Measurements from ENCODE around the gene ACAA1. TPM values are rescaled to one million over a fixed set of nuclear protein-coding genes. Genes with fewer than 3 reads are reported as not detected.

ACAA1 gene
- total and polyA plus RNA-seq, 9 donors, result 11.7 to 35.8 (median 33.5) TPM

- H3K27me3 ChIP-seq (ENCODE audit: control insufficient read depth, insufficient read depth, low read length), result no peaks in the 10 kb centered on the region
- 60% methylated on average over 1 of the region's 2 CpGs for WGBS (ENCODE audit: insufficient coverage)
- no peak for DNase-seq
Measured at GRCh38 chr3:38155825-38156224, 18.9 kb upstream of the ACAA1 start.

GRCh38 chr3:38154625-38155255, 17.8 kb upstream of the ACAA1 start:
- WGBS (ENCODE audit: insufficient coverage), result 63% methylated on average over 1 of the region's 2 CpGs
- DNase-seq, result no peak
- H3K4me3 ChIP-seq (ENCODE audit: low read length), result no peak overlapping the region
- no peaks in the 10 kb centered on the region for H3K36me3 ChIP-seq (ENCODE audit: control insufficient read depth, insufficient read depth, low read length)
- H3K27ac ChIP-seq (ENCODE audit: low read length), result no peak overlapping the region
- H3K4me1 ChIP-seq (ENCODE audit: control insufficient read depth, insufficient read depth, low read length), result no peaks in the 10 kb centered on the region
- H3K9me3 ChIP-seq (replicated peaks; ENCODE audit: control insufficient read depth, low read depth, low read length), result no peaks in the 10 kb centered on the region
- H3K27me3 ChIP-seq (ENCODE audit: control insufficient read depth, insufficient read depth, low read length), result no peaks in the 10 kb centered on the region

More at GRCh38 chr3:38155825-38156224, 18.9 kb upstream of the ACAA1 start:
- Histone ChIP-seq H3K4me1 (ENCODE audit: control insufficient read depth, insufficient read depth, low read length) (no peaks in the 10 kb centered on the region), H3K36me3 (ENCODE audit: control insufficient read depth, insufficient read depth, low read length) (no peaks in the 10 kb centered on the region), H3K4me3 (ENCODE audit: low read length) (no peak overlapping the region), H3K27ac (ENCODE audit: low read length) (no peak overlapping the region), H3K9me3 (replicated peaks; ENCODE audit: control insufficient read depth, low read depth, low read length) (no peaks in the 10 kb centered on the region)

- Histone ChIP-seq H3K4me1 (ENCODE audit: control insufficient read depth, insufficient read depth, low read length) (no peaks in the 10 kb centered on the region), H3K27ac (ENCODE audit: low read length) (no peak overlapping the region), H3K4me3 (ENCODE audit: low read length) (no peak overlapping the region), H3K27me3 (ENCODE audit: control insufficient read depth, insufficient read depth, low read length) (no peaks in the 10 kb centered on the region), H3K36me3 (ENCODE audit: control insufficient read depth, insufficient read depth, low read length) (no peaks in the 10 kb centered on the region), H3K9me3 (replicated peaks; ENCODE audit: control insufficient read depth, low read depth, low read length) (no peaks in the 10 kb centered on the region)
- WGBS (ENCODE audit: insufficient coverage), result no CpG with 5 or more reads among the region's 2 CpGs
- DNase-seq, result no peak
Measured at GRCh38 chr3:38154033-38154494, 17.1 kb upstream of the ACAA1 start.

GRCh38 chr3:38153221-38153620, 16.3 kb upstream of the ACAA1 start:
- Histone ChIP-seq H3K27ac (ENCODE audit: low read length) (no peak overlapping the region), H3K4me3 (ENCODE audit: low read length) (no peak overlapping the region), H3K9me3 (replicated peaks; ENCODE audit: control insufficient read depth, low read depth, low read length) (no peaks in the 10 kb centered on the region), H3K36me3 (ENCODE audit: control insufficient read depth, insufficient read depth, low read length) (no peaks in the 10 kb centered on the region), H3K4me1 (ENCODE audit: control insufficient read depth, insufficient read depth, low read length) (no peaks in the 10 kb centered on the region), H3K27me3 (ENCODE audit: control insufficient read depth, insufficient read depth, low read length) (no peaks in the 10 kb centered on the region)
- 78% methylated on average over 2 of the region's 2 CpGs for WGBS (ENCODE audit: insufficient coverage)
- no peak for DNase-seq

- Histone ChIP-seq H3K9me3 (replicated peaks; ENCODE audit: control insufficient read depth, low read depth, low read length) (no peaks in the 10 kb centered on the region), H3K4me1 (ENCODE audit: control insufficient read depth, insufficient read depth, low read length) (no peaks in the 10 kb centered on the region), H3K4me3 (ENCODE audit: low read length) (no peak overlapping the region), H3K36me3 (ENCODE audit: control insufficient read depth, insufficient read depth, low read length) (no peaks in the 10 kb centered on the region), H3K27ac (ENCODE audit: low read length) (no peak overlapping the region), H3K27me3 (ENCODE audit: control insufficient read depth, insufficient read depth, low read length) (no peaks in the 10 kb centered on the region)
- 92% methylated on average over 2 of the region's 2 CpGs for WGBS (ENCODE audit: insufficient coverage)
- no peak for DNase-seq
Measured at GRCh38 chr3:38152609-38153008, 15.7 kb upstream of the ACAA1 start.

- no peak overlapping the region for H3K27ac ChIP-seq (ENCODE audit: low read length)
- no CpG with 5 or more reads among the region's 3 CpGs for WGBS (ENCODE audit: insufficient coverage)
- H3K4me3 ChIP-seq (ENCODE audit: low read length), result no peak overlapping the region
- no peak for DNase-seq
- no peaks in the 10 kb centered on the region for H3K27me3 ChIP-seq (ENCODE audit: control insufficient read depth, insufficient read depth, low read length)
- H3K9me3 ChIP-seq (replicated peaks; ENCODE audit: control insufficient read depth, low read depth, low read length), result peaks cover 3% of the 10 kb centered on the region
- no peaks in the 10 kb centered on the region for H3K4me1 ChIP-seq (ENCODE audit: control insufficient read depth, insufficient read depth, low read length)
- no peaks in the 10 kb centered on the region for H3K36me3 ChIP-seq (ENCODE audit: control insufficient read depth, insufficient read depth, low read length)
Measured at GRCh38 chr3:38151667-38152265, 14.8 kb upstream of the ACAA1 start.

- 20% methylated on average over 1 of the region's 3 CpGs for WGBS (ENCODE audit: insufficient coverage)
- Histone ChIP-seq H3K27ac (ENCODE audit: low read length) (no peak overlapping the region), H3K9me3 (replicated peaks; ENCODE audit: control insufficient read depth, low read depth, low read length) (peaks cover 5% of the 10 kb centered on the region), H3K4me1 (ENCODE audit: control insufficient read depth, insufficient read depth, low read length) (no peaks in the 10 kb centered on the region), H3K4me3 (ENCODE audit: low read length) (no peak overlapping the region), H3K36me3 (ENCODE audit: control insufficient read depth, insufficient read depth, low read length) (no peaks in the 10 kb centered on the region), H3K27me3 (ENCODE audit: control insufficient read depth, insufficient read depth, low read length) (no peaks in the 10 kb centered on the region)
- no peak for DNase-seq
Measured at GRCh38 chr3:38150780-38151528, 14.0 kb upstream of the ACAA1 start.

- DNase-seq, result no peak
- WGBS (ENCODE audit: insufficient coverage), result 71% methylated on average over 3 of the region's 3 CpGs
- H3K36me3 ChIP-seq (ENCODE audit: control insufficient read depth, insufficient read depth, low read length), result no peaks in the 10 kb centered on the region
- peaks cover 5% of the 10 kb centered on the region for H3K9me3 ChIP-seq (replicated peaks; ENCODE audit: control insufficient read depth, low read depth, low read length)
- H3K4me3 ChIP-seq (ENCODE audit: low read length), result no peak overlapping the region
- no peaks in the 10 kb centered on the region for H3K4me1 ChIP-seq (ENCODE audit: control insufficient read depth, insufficient read depth, low read length)
- no peak overlapping the region for H3K27ac ChIP-seq (ENCODE audit: low read length)
- no peaks in the 10 kb centered on the region for H3K27me3 ChIP-seq (ENCODE audit: control insufficient read depth, insufficient read depth, low read length)
Measured at GRCh38 chr3:38149708-38150107, 12.8 kb upstream of the ACAA1 start.

- H3K9me3 ChIP-seq (replicated peaks; ENCODE audit: control insufficient read depth, low read depth, low read length), result peaks cover 5% of the 10 kb centered on the region
- WGBS (ENCODE audit: insufficient coverage), result 76% methylated on average over 3 of the region's 5 CpGs
- no peak overlapping the region for H3K4me3 ChIP-seq (ENCODE audit: low read length)
- no peaks in the 10 kb centered on the region for H3K36me3 ChIP-seq (ENCODE audit: control insufficient read depth, insufficient read depth, low read length)
- no peak overlapping the region for H3K27ac ChIP-seq (ENCODE audit: low read length)
- H3K27me3 ChIP-seq (ENCODE audit: control insufficient read depth, insufficient read depth, low read length), result no peaks in the 10 kb centered on the region
- no peaks in the 10 kb centered on the region for H3K4me1 ChIP-seq (ENCODE audit: control insufficient read depth, insufficient read depth, low read length)
- no peak for DNase-seq
Measured at GRCh38 chr3:38148311-38148882, 11.5 kb upstream of the ACAA1 start.

- no CpG with 5 or more reads among the region's 3 CpGs for WGBS (ENCODE audit: insufficient coverage)
- no peaks in the 10 kb centered on the region for H3K4me1 ChIP-seq (ENCODE audit: control insufficient read depth, insufficient read depth, low read length)
Measured at GRCh38 chr3:38147421-38147820, 10.5 kb upstream of the ACAA1 start.

More at GRCh38 chr3:38147421-38147820, 10.5 kb upstream of the ACAA1 start:
- peaks cover 5% of the 10 kb centered on the region for H3K9me3 ChIP-seq (replicated peaks; ENCODE audit: control insufficient read depth, low read depth, low read length)
- H3K27ac ChIP-seq (ENCODE audit: low read length), result no peak overlapping the region
- H3K4me3 ChIP-seq (ENCODE audit: low read length), result no peak overlapping the region
- no peaks in the 10 kb centered on the region for H3K27me3 ChIP-seq (ENCODE audit: control insufficient read depth, insufficient read depth, low read length)
- DNase-seq, result no peak
- peaks cover 3% of the 10 kb centered on the region for H3K36me3 ChIP-seq (ENCODE audit: control insufficient read depth, insufficient read depth, low read length)
